GM12878 (cell line): ENCODE results near the gene FGFR2. TPM values are rescaled to one million over a fixed set of nuclear protein-coding genes. Genes with fewer than 3 reads are reported as not detected.
A peak's percentile ranks its signal among the peaks of the same experiment; 100 is the strongest.

Experiments used
- ATAC-seq: fragments of 200-7000 bp; cut with Tn5 transposase; 3 replicates; pipeline ENCODE4 v1.9.1; 2020; ENCODE audit warnings: mild to moderate bottlenecking, moderate library complexity
- BruUV-seq: library from RNA; stranded (reverse); fragments of 400-500 nt; replicated peaks from 2 replicates; lab custom pipeline; 2021; lab: Mats Ljungman, UMichigan
- CTCF ChIA-PET: fragments of 300-600 bp; sonication (Branson Sonifier 250); formaldehyde crosslinking; extraction: SDS; loops from one replicate; lab custom pipeline; 2021; ENCODE audit warnings: inconsistent platforms; lab: Yijun Ruan, JAX
- POLR2A ChIA-PET: fragments of 350-600 bp; formaldehyde crosslinking; extraction: SDS; loops from one replicate; lab custom pipeline; 2021; ENCODE audit warnings: inconsistent platforms; lab: Charles Lee
- RAD21 ChIA-PET: fragments of 300-600 bp; sonication (Branson Sonifier 250); formaldehyde crosslinking; loops from one replicate; lab custom pipeline; 2023; ENCODE audit warnings: antibody characterized with exemption; ENCODE audit not compliant: unreplicated experiment; lab: Charles Lee
- SMC1A ChIA-PET: fragments of 300-600 bp; sonication (Branson Sonifier 250); formaldehyde crosslinking; loops from one replicate; lab custom pipeline; 2023; ENCODE audit not compliant: unreplicated experiment, uncharacterized antibody; lab: Charles Lee
- DNase-seq: peaks from one replicate; pipeline ENCODE4 v3.0.0-alpha.2; 2011; ENCODE audit warnings: low read depth, low spot score
- FAIRE-seq: peaks from 3 replicates; lab custom pipeline; 2011; peaks lifted over from hg19 to GRCh38; lab: Jason Lieb, UNC
- H2AFZ ChIP-seq: 2 replicates; pipeline ENCODE4 v1.6.0; 2011; ENCODE audit warnings: low read depth, low read length, control low read depth; ENCODE audit not compliant: control insufficient read depth
- H3K27ac ChIP-seq: 2 replicates; pipeline ENCODE4 v1.5.1; 2011; ENCODE audit warnings: control low read depth; ENCODE audit not compliant: control insufficient read depth, insufficient read depth
- H3K27me3 ChIP-seq, 2 experiments: replicated peaks in 1 of 2; 2 replicates each; pipeline versions ENCODE4 v1.6.0 to v1.6.1; 2011; ENCODE audit warnings: low read length in 1 of 2; ENCODE audit not compliant: control insufficient read depth in 2 of 2, insufficient read depth in 2 of 2
- H3K36me3 ChIP-seq, 2 experiments: 2 replicates each; pipeline ENCODE4 v1.5.1; 2011; ENCODE audit warnings: low read length in 1 of 2; ENCODE audit not compliant: control insufficient read depth in 2 of 2, insufficient read depth in 2 of 2
- H3K4me1 ChIP-seq: 2 replicates; pipeline ENCODE4 v1.6.1; 2011; ENCODE audit warnings: mild to moderate bottlenecking, low read length, moderate library complexity, mixed read lengths; ENCODE audit not compliant: control insufficient read depth, insufficient read depth
- H3K4me2 ChIP-seq: 2 replicates; pipeline ENCODE4 v1.6.0; 2011; ENCODE audit warnings: control low read depth; ENCODE audit not compliant: control insufficient read depth, insufficient read depth
- H3K4me3 ChIP-seq: fragments of 200-600 bp; sonication (generic); 2 replicates; pipeline ENCODE4 v1.5.1; 2016
- H3K79me2 ChIP-seq: 2 replicates; pipeline ENCODE4 v1.6.0; 2011; ENCODE audit warnings: low read length; ENCODE audit not compliant: control insufficient read depth, insufficient read depth
- H3K9ac ChIP-seq: 2 replicates; pipeline ENCODE4 v1.8.0; 2011; ENCODE audit warnings: low read length, control low read depth, mixed read lengths; ENCODE audit not compliant: control insufficient read depth, insufficient read depth
- H3K9me3 ChIP-seq: replicated peaks from 3 replicates; pipeline ENCODE4 v1.5.1; 2011; ENCODE audit warnings: mild to moderate bottlenecking, low read length; ENCODE audit not compliant: control insufficient read depth, insufficient read depth
- H4K20me1 ChIP-seq: 2 replicates; pipeline ENCODE4 v1.6.0; 2011; ENCODE audit not compliant: control insufficient read depth, insufficient read depth
- BACH1 ChIP-seq: fragments of 450-650 bp; IDR thresholded peaks from 2 replicates; pipeline ENCODE4 v1.6.1; 2017; ENCODE audit warnings: mild to moderate bottlenecking, borderline replicate concordance
- LARP7 ChIP-seq: fragments of 450-650 bp; IDR thresholded peaks from 2 replicates; pipeline ENCODE4 v1.6.1; 2017; ENCODE audit warnings: mild to moderate bottlenecking
- NRF1 ChIP-seq: conservative IDR thresholded peaks from 2 replicates; pipeline ENCODE4 v1.6.1; 2011; ENCODE audit warnings: mild to moderate bottlenecking, low read depth, low read length, improper control_type of control experiment
- RUNX3 ChIP-seq: IDR thresholded peaks from 2 replicates; pipeline ENCODE4 v1.6.1; 2012; ENCODE audit warnings: low read length, inconsistent platforms
- WGBS: methylation state at CpG from one replicate; pipeline ENCODE4 v1.1.6; 2016; ENCODE audit warnings: low lambda C conversion rate; ENCODE audit not compliant: insufficient replicate concordance, insufficient coverage; ENCODE audit errors: missing lambda C conversion rate; 5-methylcytosine and 5-hydroxymethylcytosine counted together
- in situ Hi-C: fragments of 300-500 bp; cut with MboI; formaldehyde crosslinking; loops from 9 replicates; pipeline ENCODE4 v1.14.3; 2018; ENCODE audit warnings: mixed read lengths
- intact Hi-C: fragments of 100-400 bp; cut with micrococcal nuclease; formaldehyde crosslinking; loops from one replicate; pipeline ENCODE4 v1.14.2; 2022; ENCODE audit not compliant: unreplicated experiment
- polyA plus RNA-seq, 11 experiments: library from polyadenylated mRNA; depleted of rRNA in 4 of 11; unstranded in 6 of 11; stranded (reverse) in 5 of 11; fragments of >200 nt; fragmentation: Nextera tagmentation in 4 of 11; fragmentation: Illumina TruSeq in 1 of 11; extraction: Ambion mirVana in 4 of 11; extraction: Trizol in 1 of 11; gene quantifications; 1 replicate in 1 of 11; 2 replicates in 10 of 11; pipeline versions ENCODE4 v1.2.1 to v1.2.3, GENCODE V29; 2011 to 2016; ENCODE audit warnings: inconsistent platforms in 2 of 11, missing spikeins in 2 of 11, low read depth in 1 of 11
- total RNA-seq, 4 experiments: library from RNA; depleted of rRNA in 3 of 4; stranded (reverse); fragments of >200 nt in 3 of 4; fragmentation: Illumina TruSeq in 1 of 4; extraction: Trizol in 1 of 4; gene quantifications; 2 replicates each; pipeline versions ENCODE4 v1.2.1 to v1.2.3, GENCODE V29; 2013 to 2021
- TF ChIP-seq, protein P1 (sequence below): IDR thresholded peaks from 2 replicates; pipeline ENCODE4 v1.6.1; 2012; ENCODE audit warnings: low read depth, low read length, improper control_type of control experiment

Gene FGFR2
- total and polyA plus RNA-seq, 10 of the 15 experiments (the other 5 are each of a cell fraction or from before 2014, with no cell fraction given): 0.04 to 0.15 TPM; not detected in 8

DNA sequence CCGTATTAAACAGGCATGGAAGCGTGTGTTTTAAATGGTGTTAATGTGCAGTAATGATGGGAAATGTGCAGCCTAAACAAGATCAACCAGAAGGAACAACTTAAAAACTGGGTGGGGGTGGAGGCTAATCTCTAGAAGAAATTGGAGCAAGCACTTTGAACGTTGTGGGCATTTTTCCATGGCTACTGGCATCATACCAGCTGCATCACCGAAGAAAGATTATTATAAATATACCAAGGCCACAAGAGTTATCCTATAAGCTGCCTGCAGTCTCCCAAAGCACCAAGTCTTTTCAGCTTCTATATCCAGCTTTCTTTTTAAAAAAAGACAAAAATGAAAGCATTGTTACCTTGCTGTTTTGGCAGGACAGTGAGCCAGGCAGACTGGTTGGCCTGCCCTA is 79.9 kb downstream of the FGFR2 start (continued):
- TF ChIP-seq, protein P1, sequence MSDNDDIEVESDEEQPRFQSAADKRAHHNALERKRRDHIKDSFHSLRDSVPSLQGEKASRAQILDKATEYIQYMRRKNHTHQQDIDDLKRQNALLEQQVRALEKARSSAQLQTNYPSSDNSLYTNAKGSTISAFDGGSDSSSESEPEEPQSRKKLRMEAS: no peak
- no peak for TF ChIP-seq LARP7
- TF ChIP-seq BACH1: no peak

GRCh38 chr10:121516093-121516865 is 82.0 kb downstream of the FGFR2 start:
- DNase-seq (no peak), FAIRE-seq (no peak), ATAC-seq (peak; percentile 72)
- Histone ChIP-seq H3K4me1 (no peaks in the 10 kb centered on the region), H3K4me3 (no peak overlapping the region), H3K79me2 (no peaks in the 10 kb centered on the region), H3K9me3 (no peaks in the 10 kb centered on the region), H3K27me3 (no peaks in the 10 kb centered on the region; a peak in 1 of 4 replicates), H3K36me3 (no peaks in the 10 kb centered on the region), H2AFZ (no peak overlapping the region), H3K27ac (no peak overlapping the region), H3K4me2 (no peak overlapping the region), H4K20me1 (no peaks in the 10 kb centered on the region), H3K9ac (no peak overlapping the region)
- BruUV-seq: no TSS peak
- ChIA-PET POLR2A (no interaction called here), RAD21 (no interaction called here), CTCF (no interaction called here), SMC1A (interaction anchor here (0.8 kb wide), 1 partner anchor 11 kb away, joined by 3 read pairs; no protein-coding TSS in a partner anchor)
- 42% methylated on average over 8 of the region's 8 CpGs for WGBS
- no peak for TF ChIP-seq NRF1
- peak; percentile 23; the same call in 1 of the 2 replicates for TF ChIP-seq RUNX3
- in situ Hi-C loops: no loop called here
- intact Hi-C loops: no loop called here
